AG09319 (cell line): ENCODE measurements around the gene CTSD.

Experiments used
- DNase-seq: peaks from one replicate; pipeline ENCODE4 v3.0.0-alpha.2; 2010; ENCODE audit warnings: low read depth; ENCODE audit errors: extremely low read depth
- CTCF ChIP-seq: IDR thresholded peaks from 2 replicates; pipeline ENCODE4 v1.5.1; 2011; ENCODE audit warnings: low read depth, mild to moderate bottlenecking, inconsistent platforms, low read length, moderate library complexity

CTSD gene

GRCh38 chr11:1730059-1730629, 33.6 kb downstream of the CTSD start:
- no peak for TF ChIP-seq CTCF
- no peak for DNase-seq

DNA sequence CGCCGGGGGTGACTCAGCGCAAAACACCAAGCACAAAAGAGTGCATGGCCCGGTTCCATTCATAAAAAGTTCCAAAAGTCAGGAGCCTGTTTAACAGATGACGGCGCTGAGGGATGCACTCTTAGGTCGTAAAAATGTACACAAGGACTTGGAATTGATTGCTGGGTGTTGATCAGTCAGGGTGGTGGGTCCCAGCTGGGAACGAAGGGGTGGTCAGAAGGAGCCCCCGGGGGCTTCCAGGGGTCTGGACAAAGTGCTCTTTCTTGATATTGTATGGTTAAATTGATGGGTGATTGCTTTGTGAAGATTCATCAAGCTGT, 34.1 kb downstream of the CTSD start:
- no peak for DNase-seq
- TF ChIP-seq CTCF, result no peak

GRCh38 chr11:1728931-1729691, 34.6 kb downstream of the CTSD start:
- no peak for DNase-seq
- no peak for TF ChIP-seq CTCF

- TF ChIP-seq CTCF, result no peak
- DNase-seq, result no peak
Observed at GRCh38 chr11:1728301-1728700, 35.4 kb downstream of the CTSD start.

GRCh38 chr11:1727861-1728260, 35.9 kb downstream of the CTSD start:
- no peak for TF ChIP-seq CTCF
- no peak for DNase-seq

DNA sequence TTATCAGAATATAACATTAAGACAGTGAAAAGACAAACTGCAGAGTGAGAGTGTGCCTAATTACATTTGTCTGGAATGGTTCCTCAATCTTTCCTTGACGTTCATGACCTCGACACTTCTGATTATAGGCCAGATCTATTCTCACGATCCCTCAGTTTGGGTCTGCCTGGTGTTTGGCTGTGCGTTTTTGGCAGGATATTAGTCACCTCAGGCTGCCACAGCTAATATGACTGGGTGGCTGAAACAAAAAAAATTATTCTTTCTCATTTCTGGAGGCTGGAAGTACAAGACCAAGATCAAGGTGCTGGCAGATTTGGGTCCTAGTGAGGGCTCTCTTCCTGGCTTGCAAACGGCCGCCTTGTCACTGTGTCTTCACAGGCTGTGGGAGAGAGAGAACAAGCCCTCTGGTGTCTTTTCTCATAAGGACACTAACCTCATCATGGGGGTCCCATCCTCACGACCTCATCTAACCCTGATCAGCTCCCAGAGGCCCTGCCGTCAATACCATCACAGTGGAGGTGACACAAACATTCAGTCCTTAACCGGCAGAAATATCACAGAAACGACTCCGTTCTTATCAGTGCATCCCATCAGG, 36.5 kb downstream of the CTSD start:
- TF ChIP-seq CTCF, result no peak
- no peak for DNase-seq

- TF ChIP-seq CTCF, result no peak
- no peak for DNase-seq
Observed at GRCh38 chr11:1719781-1720180, 43.9 kb downstream of the CTSD start.
